GM23248 (cell line): ENCODE data around the gene GRIP2. TPM values are rescaled to one million over a fixed set of nuclear protein-coding genes. Genes with fewer than 3 reads are reported as not detected.

Experiments used
- DNase-seq: peaks from one replicate; pipeline ENCODE4 v3.0.0-alpha.2; 2015
- H2AFZ ChIP-seq: fragments of 200-600 bp; sonication (generic); 2 replicates; pipeline ENCODE4 v1.6.1; 2016; ENCODE audit warnings: antibody characterized with exemption
- H3F3A ChIP-seq: fragments of 200-600 bp; sonication (generic); 2 replicates; pipeline ENCODE4 v1.6.1; 2016; ENCODE audit warnings: mild to moderate bottlenecking, antibody characterized with exemption, mixed run types; ENCODE audit not compliant: insufficient read depth
- H3K27ac ChIP-seq: fragments of 200-600 bp; sonication (generic); 2 replicates; pipeline ENCODE4 v1.5.1; 2016; ENCODE audit warnings: mild to moderate bottlenecking
- H3K27me3 ChIP-seq: fragments of 200-600 bp; sonication (generic); replicated peaks from 2 replicates; pipeline ENCODE4 v1.6.1; 2016; ENCODE audit warnings: mild to moderate bottlenecking; ENCODE audit not compliant: insufficient read depth
- H3K36me3 ChIP-seq: fragments of 200-600 bp; sonication (generic); 2 replicates; pipeline ENCODE4 v1.6.1; 2016; ENCODE audit warnings: low read depth, mild to moderate bottlenecking
- H3K4me1 ChIP-seq: fragments of 200-600 bp; sonication (generic); 2 replicates; pipeline ENCODE4 v1.6.1; 2016; ENCODE audit warnings: mild to moderate bottlenecking; ENCODE audit not compliant: insufficient read depth
- H3K4me2 ChIP-seq: fragments of 200-600 bp; sonication (generic); one replicate; pipeline ENCODE4 v1.6.1; 2016; ENCODE audit warnings: mild to moderate bottlenecking; ENCODE audit not compliant: unreplicated experiment
- H3K4me3 ChIP-seq: fragments of 200-600 bp; sonication (generic); 2 replicates; pipeline ENCODE4 v1.5.1; 2016; ENCODE audit warnings: mild to moderate bottlenecking
- H3K79me2 ChIP-seq: fragments of 200-600 bp; sonication (generic); 2 replicates; pipeline ENCODE4 v1.6.1; 2016; ENCODE audit warnings: mild to moderate bottlenecking; ENCODE audit not compliant: insufficient read depth
- H3K9ac ChIP-seq: fragments of 200-600 bp; sonication (generic); 2 replicates; pipeline ENCODE4 v1.6.1; 2016; ENCODE audit warnings: mild to moderate bottlenecking
- H3K9me2 ChIP-seq: fragments of 200-600 bp; sonication (generic); 2 replicates; pipeline ENCODE4 v1.6.1; 2016; ENCODE audit warnings: mixed run types, mild to moderate bottlenecking, moderate library complexity; ENCODE audit not compliant: insufficient read depth
- H3K9me3 ChIP-seq: fragments of 200-600 bp; sonication (generic); one replicate; pipeline ENCODE4 v1.6.1; 2017; ENCODE audit warnings: low read depth
- H4K20me1 ChIP-seq: fragments of 200-600 bp; sonication (generic); 2 replicates; pipeline ENCODE4 v1.6.0; 2016; ENCODE audit not compliant: insufficient read depth
- EZH2 ChIP-seq: fragments of 200-600 bp; sonication (generic); IDR thresholded peaks from 2 replicates; pipeline ENCODE4 v1.6.1; 2018; ENCODE audit warnings: antibody characterized with exemption, mild to moderate bottlenecking; ENCODE audit not compliant: insufficient read depth, poor library complexity, severe bottlenecking
- EZH2phosphoT487 ChIP-seq: fragments of 200-600 bp; sonication (generic); IDR thresholded peaks from 2 replicates; pipeline ENCODE4 v1.6.1; 2018; ENCODE audit warnings: antibody characterized with exemption, moderate library complexity, mild to moderate bottlenecking, low read depth; ENCODE audit not compliant: insufficient read depth
- WGBS, 2 experiments: methylation state at CpG; one replicate each; pipeline ENCODE4 v1.1.6; 2015 to 2017; ENCODE audit warnings: low lambda C conversion rate in 2 of 2, low coverage in 1 of 2; ENCODE audit errors: missing lambda C conversion rate in 2 of 2; 5-methylcytosine and 5-hydroxymethylcytosine counted together
- in situ Hi-C: fragments of 300-500 bp; cut with MboI; formaldehyde crosslinking; loops from 2 replicates; pipeline ENCODE4 v1.15.0; 2020
- polyA plus RNA-seq: library from polyadenylated mRNA; unstranded; fragments of >200 nt; fragmentation: Nextera tagmentation; extraction: Ambion mirVana; gene quantifications from 2 replicates; pipeline ENCODE4 v1.2.1, GENCODE V29; 2016
- small RNA-seq: library from RNA; depleted of rRNA; stranded (forward); fragments of <200 nt; gene quantifications from one replicate; pipeline ENCODE3, GENCODE V24; 2014; ENCODE audit warnings: low read depth, low replicate concordance
- total RNA-seq: library from RNA; depleted of rRNA; stranded (reverse); fragments of >200 nt; shearing (Covaris generic); gene quantifications from 2 replicates; pipeline ENCODE4 v1.2.3, GENCODE V29; 2014; rRNA removed

GRIP2 gene
- total and polyA plus RNA-seq, 2 experiments from 2014 or later: 0.11 to 0.14 TPM

DNA sequence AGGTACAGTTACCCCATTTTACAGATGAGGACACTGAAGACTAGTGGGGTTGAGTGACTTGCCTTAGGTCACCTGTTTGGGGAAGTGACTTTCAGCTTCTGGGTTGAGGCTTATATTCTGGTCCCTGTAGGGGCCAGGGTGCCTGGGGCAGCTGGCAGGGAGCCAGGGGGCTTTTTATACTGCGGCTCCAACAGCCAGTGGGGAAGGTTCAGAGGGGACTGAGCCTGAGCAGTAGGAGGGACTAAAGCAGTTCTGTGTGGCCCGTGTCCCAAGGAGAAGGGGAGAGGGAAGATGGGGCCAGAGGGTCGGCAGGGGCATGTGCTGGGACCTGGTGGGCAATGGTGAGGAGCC is 100.0 kb downstream of the GRIP2 start:
- H3K27ac ChIP-seq: no peak overlapping the region
- H3K36me3 ChIP-seq: no peaks in the 10 kb centered on the region
- H3K4me1 ChIP-seq: peaks cover 5% of the 10 kb centered on the region
- TF ChIP-seq EZH2phosphoT487 (no peak), EZH2 (no peak)
- H3K4me3 ChIP-seq: no peak overlapping the region
- no peaks in the 10 kb centered on the region for H3K9me2 ChIP-seq
- H2AFZ ChIP-seq: no peak overlapping the region
- DNase-seq: no peak
- no peaks in the 10 kb centered on the region for H3F3A ChIP-seq
- no peaks in the 10 kb centered on the region for H4K20me1 ChIP-seq
- peaks cover 35% of the 10 kb centered on the region for H3K79me2 ChIP-seq
- H3K27me3 ChIP-seq: no peaks in the 10 kb centered on the region
- WGBS, 2 experiments: 90 to 100% methylated on average over 3 of the region's 3 CpGs
- in situ Hi-C loops: no loop called here
- H3K9ac ChIP-seq: no peak overlapping the region
- H3K9me3 ChIP-seq: no peaks in the 10 kb centered on the region
- no peak overlapping the region for H3K4me2 ChIP-seq

GRCh38 chr3:14439501-14440167 is 100.5 kb downstream of the GRIP2 start:
- no peaks in the 10 kb centered on the region for H3F3A ChIP-seq
- no peaks in the 10 kb centered on the region for H4K20me1 ChIP-seq
- no peaks in the 10 kb centered on the region for H3K27me3 ChIP-seq
- no peak overlapping the region for H3K9ac ChIP-seq
- no peak overlapping the region for H3K27ac ChIP-seq
- H2AFZ ChIP-seq: no peak overlapping the region
- H3K9me2 ChIP-seq: no peaks in the 10 kb centered on the region
- H3K9me3 ChIP-seq: no peaks in the 10 kb centered on the region
- no peak overlapping the region for H3K4me2 ChIP-seq
- in situ Hi-C loops: no loop called here
- no peak for DNase-seq
- H3K4me1 ChIP-seq: peaks cover 10% of the 10 kb centered on the region
- H3K36me3 ChIP-seq: no peaks in the 10 kb centered on the region
- H3K4me3 ChIP-seq: no peak overlapping the region
- WGBS, 2 experiments: 88 to 89% methylated on average over 13 of the region's 13 CpGs
- H3K79me2 ChIP-seq: peaks cover 35% of the 10 kb centered on the region
- TF ChIP-seq EZH2 (no peak), EZH2phosphoT487 (no peak)

Small RNAs within 50 kb of the gene (small RNA-seq; reads per million reads assigned to genes)
- gene RNU6-905P: not detected

Other genes with a start within 250 kb of the GRIP2 start
- 10.6 and 13.4 TPM in 2 replicates for gene SLC6A6, start 137.7 kb downstream of the GRIP2 start, total RNA-seq
- 4.6 and 4.7 TPM in 2 replicates for gene SLC6A6, start 137.7 kb downstream of the GRIP2 start, polyA plus RNA-seq
- 8.4 and 13.0 TPM in 2 replicates for gene CCDC174, start 111.4 kb upstream of the GRIP2 start, total RNA-seq
- gene CCDC174, start 111.4 kb upstream of the GRIP2 start, polyA plus RNA-seq: 21.9 and 22.1 TPM in 2 replicates
- gene C3orf20, start 134.8 kb upstream of the GRIP2 start, total RNA-seq: not detected in 2 replicates
- not detected in 2 replicates for gene C3orf20, start 134.8 kb upstream of the GRIP2 start, polyA plus RNA-seq